ENCODE measurements around the gene TBC1D2.

Gene TBC1D2

DNA sequence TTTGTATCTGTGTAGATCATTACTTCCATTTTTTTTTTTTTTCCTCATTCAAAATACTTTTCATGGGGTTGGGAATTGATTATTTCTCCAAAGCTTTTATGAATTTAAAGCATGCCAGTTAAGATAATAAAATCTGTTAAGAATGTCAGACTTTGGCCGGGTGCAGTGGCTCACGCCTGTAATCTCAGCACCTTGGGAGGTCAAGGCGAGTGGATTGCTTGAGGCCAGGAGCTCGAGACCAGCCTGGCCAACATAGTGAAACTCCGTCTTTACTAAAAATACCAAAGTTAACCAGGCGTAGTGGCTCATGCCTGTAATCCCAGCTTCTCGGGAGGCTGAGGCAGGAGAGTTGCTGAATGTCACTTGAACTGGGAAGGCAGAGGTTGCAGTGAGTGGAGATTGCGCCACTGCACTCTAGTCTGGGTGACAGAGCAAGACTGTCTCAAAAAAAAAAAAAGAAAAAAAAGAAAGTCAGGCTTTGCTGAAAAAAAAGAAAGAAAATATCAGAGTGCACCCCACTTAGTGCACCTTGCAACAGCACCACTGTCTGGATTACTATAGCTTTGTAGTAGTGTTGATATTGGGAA lies 18.5 kb downstream of the TBC1D2 start:
- DNase-seq (ENCODE audit: low spot score), result no peak

DNA sequence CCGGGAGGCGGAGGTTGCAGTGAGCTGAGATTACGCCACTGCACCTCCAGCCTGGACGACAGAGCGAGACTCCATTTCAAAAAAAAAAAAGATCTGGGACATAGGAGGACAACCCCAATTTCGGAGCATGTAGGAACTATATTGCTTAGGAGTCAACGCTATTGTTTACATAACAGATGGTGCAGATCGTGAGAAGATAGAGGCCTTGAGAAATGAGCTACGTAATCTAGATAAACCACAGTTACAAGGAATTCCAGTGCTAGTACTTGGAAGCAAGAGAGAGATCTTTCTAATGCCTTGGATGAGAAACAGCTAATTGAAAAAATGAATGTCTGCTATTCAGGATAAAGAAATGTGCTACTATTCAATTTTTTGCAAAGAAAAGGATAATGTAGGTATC lies 20.3 kb downstream of the TBC1D2 start:
- DNase-seq (ENCODE audit: low spot score), result no peak

- DNase-seq (ENCODE audit: low spot score), result no peak
Observed at GRCh38 chr9:98234245-98234825, 21.1 kb downstream of the TBC1D2 start.

- no peak for DNase-seq (ENCODE audit: low spot score)
Observed at GRCh38 chr9:98232926-98233325, 22.5 kb downstream of the TBC1D2 start.

- no peak for DNase-seq (ENCODE audit: low spot score)
Observed at GRCh38 chr9:98231770-98232478, 23.5 kb downstream of the TBC1D2 start.

DNA sequence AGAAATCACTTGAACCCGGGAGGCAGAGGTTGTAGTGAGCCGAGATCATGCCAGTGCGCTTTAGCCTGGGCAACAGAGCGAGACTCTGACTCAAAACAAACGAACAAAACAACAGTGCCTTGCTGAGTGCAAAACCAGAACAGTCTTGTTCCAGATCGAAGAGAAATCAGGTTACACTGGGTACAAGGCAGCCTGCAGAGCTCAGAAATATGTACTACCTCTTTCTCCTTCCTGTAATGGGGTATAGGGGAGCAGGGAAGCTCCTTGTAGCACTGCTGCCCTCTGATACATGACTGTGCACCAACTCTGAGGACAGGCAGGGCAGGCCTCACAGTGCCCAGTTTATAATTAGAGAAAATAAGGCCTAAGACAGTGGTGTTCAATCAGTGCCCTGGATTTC lies 24.7 kb downstream of the TBC1D2 start:
- no peak for DNase-seq (ENCODE audit: low spot score)

- no peak for DNase-seq (ENCODE audit: low spot score)
Observed at GRCh38 chr9:98230304-98230703, 25.1 kb downstream of the TBC1D2 start.

GRCh38 chr9:98229620-98230019 lies 25.8 kb downstream of the TBC1D2 start:
- DNase-seq (ENCODE audit: low spot score), result no peak

GRCh38 chr9:98229090-98229395 lies 26.4 kb downstream of the TBC1D2 start:
- DNase-seq (ENCODE audit: low spot score), result no peak

DNA sequence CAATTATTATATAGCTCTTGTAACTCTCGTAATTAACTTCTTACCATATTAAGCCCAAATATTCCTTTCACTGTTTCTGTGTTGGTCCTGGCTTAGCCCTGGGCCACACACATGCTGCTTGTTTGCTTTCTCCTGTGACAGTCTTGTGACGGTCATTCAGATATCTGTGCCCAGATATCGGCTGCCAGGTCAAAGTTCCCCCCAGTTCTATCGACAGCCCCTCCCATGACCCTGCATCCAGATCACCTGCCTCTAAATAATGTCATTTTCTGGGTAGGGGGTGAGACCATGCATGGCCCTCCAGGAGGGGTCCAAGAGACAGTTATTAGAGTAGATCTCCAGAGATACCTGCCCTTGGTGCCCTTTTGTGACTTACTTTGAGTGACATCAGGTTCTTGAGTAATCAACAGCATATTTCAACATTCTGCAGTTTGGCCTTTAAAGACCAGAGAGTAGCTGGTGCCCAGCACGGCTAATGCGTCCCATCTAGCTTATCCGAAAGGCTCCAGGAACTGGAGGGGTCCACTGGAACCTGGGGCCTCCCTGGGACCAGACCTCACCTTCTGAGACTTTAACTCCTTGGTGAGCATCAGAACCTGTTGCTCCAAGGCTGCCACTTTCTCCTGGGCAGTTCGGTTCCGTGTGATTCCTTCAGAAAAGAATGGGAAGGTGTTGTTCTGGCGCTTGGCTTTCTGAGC lies 26.9 kb downstream of the TBC1D2 start:
- DNase-seq (ENCODE audit: low spot score), result no peak

GRCh38 chr9:98227883-98228282 lies 27.6 kb downstream of the TBC1D2 start:
- no peak for DNase-seq (ENCODE audit: low spot score)

- DNase-seq (ENCODE audit: low spot score), result no peak
Observed at GRCh38 chr9:98226957-98227356, 28.5 kb downstream of the TBC1D2 start.

GRCh38 chr9:98226516-98226915 lies 28.9 kb downstream of the TBC1D2 start:
- no peak for DNase-seq (ENCODE audit: low spot score)

DNA sequence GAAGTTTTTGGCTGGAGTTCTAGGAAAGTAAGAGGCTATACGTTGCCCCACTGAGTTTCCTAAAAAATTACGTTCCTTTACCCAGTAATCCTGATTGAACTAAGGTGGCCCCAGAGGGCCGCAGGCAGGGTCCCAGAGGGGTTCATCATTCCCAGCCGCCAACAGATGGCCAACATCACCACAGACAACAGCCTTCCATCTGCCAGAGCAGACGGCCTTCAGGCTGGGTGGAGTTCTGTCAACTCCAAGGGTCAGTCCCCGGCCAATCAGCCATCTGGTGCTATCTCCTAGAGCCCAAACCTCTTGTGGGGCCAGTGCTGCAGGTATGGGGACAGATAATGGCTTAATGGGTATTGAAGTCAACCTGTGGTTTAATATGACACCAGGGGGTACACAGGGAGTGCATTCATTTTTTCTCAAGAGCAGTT lies 30.4 kb downstream of the TBC1D2 start:
- no peak for DNase-seq (ENCODE audit: low spot score)

- peak; percentile 74 for DNase-seq (ENCODE audit: low spot score)
Observed at GRCh38 chr9:98222885-98223691, 32.4 kb downstream of the TBC1D2 start.

DNA sequence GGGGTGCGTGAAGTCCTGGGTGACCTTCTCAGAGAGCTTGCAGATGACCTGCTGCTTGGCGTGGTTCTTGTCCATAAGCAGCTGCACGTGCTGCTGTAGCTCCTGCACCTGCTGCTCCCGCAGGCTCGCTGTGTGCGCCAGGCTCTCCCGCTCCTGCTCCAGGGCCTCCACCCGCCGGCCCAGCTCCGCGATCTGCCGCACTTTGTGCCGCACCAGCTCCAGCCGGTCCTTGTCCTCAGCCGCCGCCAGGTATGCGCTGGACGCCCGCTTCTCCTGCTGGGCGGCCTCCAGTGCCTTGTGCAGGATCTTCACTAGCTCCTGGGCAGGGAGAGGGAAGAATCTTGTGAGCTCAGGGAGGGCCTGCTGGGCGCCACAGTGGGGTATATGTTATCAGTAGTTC lies 34.5 kb downstream of the TBC1D2 start:
- no peak for DNase-seq (ENCODE audit: low spot score)

GRCh38 chr9:98219794-98220370 lies 35.6 kb downstream of the TBC1D2 start:
- no peak for DNase-seq (ENCODE audit: low spot score)

DNA sequence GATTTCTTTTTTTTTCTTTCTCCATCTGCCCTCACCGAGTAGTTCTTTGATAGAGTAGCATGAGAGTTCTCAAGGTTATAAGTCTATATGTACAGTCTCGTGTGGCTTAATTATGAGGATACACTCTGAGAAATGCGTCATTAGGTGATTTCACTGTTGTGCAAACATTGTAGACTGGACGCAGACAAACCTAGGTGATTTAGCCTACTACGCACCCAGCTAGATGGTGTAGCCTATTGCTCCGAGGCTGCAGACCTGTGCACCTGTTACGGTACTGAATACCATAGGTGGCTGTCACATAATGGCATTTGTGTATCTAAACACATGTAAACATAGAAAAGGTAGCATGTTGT lies 36.1 kb downstream of the TBC1D2 start:
- no peak for DNase-seq (ENCODE audit: low spot score)

- no peak for DNase-seq (ENCODE audit: low spot score)
Observed at GRCh38 chr9:98218562-98219363, 36.7 kb downstream of the TBC1D2 start.

DNA sequence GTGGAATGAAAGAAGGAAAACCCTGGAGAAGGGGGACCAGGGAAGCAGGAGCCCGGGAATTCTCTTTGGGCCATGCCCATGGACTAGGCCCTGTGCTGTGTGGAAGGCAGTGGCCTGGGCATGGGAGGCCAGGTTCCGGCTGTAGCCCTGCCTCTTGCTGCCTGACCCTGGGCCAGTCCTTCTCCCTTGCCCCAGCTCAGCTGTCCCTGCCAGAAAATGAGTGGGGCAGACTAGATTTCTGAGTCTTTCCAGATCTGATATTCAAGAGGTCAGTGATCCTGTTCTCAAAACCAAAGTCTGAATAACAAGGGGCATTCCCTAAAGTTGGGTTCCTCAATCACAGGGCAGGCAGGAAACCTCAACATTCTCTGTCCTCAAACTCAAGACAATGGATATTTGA lies 38.2 kb downstream of the TBC1D2 start:
- no peak for DNase-seq (ENCODE audit: low spot score)

GRCh38 chr9:98216391-98216790 lies 39.1 kb downstream of the TBC1D2 start:
- no peak for DNase-seq (ENCODE audit: low spot score)

All from cerebellar cortex (tissue), 1 donor.